H9 (cell line): ENCODE measurements around the gene TUBGCP6. TPM values are rescaled to one million over a fixed set of nuclear protein-coding genes. Genes with fewer than 3 reads are reported as not detected.
A peak's percentile ranks its signal among the peaks of the same experiment; 100 is the strongest.

Source experiments
- DNase-seq: peaks from one replicate; pipeline ENCODE4 v3.0.0-alpha.2; 2017
- H2AFZ ChIP-seq: one replicate; pipeline ENCODE4 v1.6.1; 2013; ENCODE audit warnings: mild to moderate bottlenecking, low read length, control low read depth, moderate library complexity
- H2AK5ac ChIP-seq: 2 replicates; pipeline ENCODE4 v1.6.1; 2013; ENCODE audit warnings: low read length, control low read depth, mixed read lengths; ENCODE audit not compliant: insufficient read length
- H2BK120ac ChIP-seq: one replicate; pipeline ENCODE4 v1.6.1; 2013; ENCODE audit warnings: low read depth, mild to moderate bottlenecking, low read length, control low read depth, inconsistent platforms; ENCODE audit not compliant: poor library complexity, severe bottlenecking
- H2BK12ac ChIP-seq: 2 replicates; pipeline ENCODE4 v1.6.1; 2013; ENCODE audit warnings: low read length, control low read depth, mixed read lengths, low read depth; ENCODE audit not compliant: insufficient read length
- H2BK15ac ChIP-seq: 2 replicates; pipeline ENCODE4 v1.6.1; 2013; ENCODE audit warnings: low read depth, low read length, control low read depth
- H2BK20ac ChIP-seq: one replicate; pipeline ENCODE4 v1.6.1; 2013; ENCODE audit warnings: low read depth, mild to moderate bottlenecking, low read length, control low read depth, inconsistent platforms; ENCODE audit not compliant: poor library complexity, severe bottlenecking
- H2BK5ac ChIP-seq: 2 replicates; pipeline ENCODE4 v1.6.1; 2013; ENCODE audit warnings: low read length, control low read depth, mixed read lengths; ENCODE audit not compliant: insufficient read length
- H3K14ac ChIP-seq: 2 replicates; pipeline ENCODE4 v1.6.1; 2013; ENCODE audit warnings: low read length, control low read depth; ENCODE audit not compliant: insufficient read depth
- H3K18ac ChIP-seq: 2 replicates; pipeline ENCODE4 v1.6.1; 2013; ENCODE audit warnings: low read depth, mild to moderate bottlenecking, mixed read lengths, low read length, control low read depth; ENCODE audit not compliant: insufficient read length
- H3K23ac ChIP-seq: 2 replicates; pipeline ENCODE4 v1.6.1; 2013; ENCODE audit warnings: low read length, control low read depth, mixed read lengths, low read depth; ENCODE audit not compliant: insufficient read length
- H3K23me2 ChIP-seq: 2 replicates; pipeline ENCODE4 v1.6.1; 2013; ENCODE audit warnings: low read depth, mild to moderate bottlenecking, mixed read lengths, low read length, control low read depth; ENCODE audit not compliant: insufficient read length, poor library complexity, severe bottlenecking
- H3K27ac ChIP-seq: 2 replicates; pipeline ENCODE4 v1.5.1; 2013; ENCODE audit warnings: low read length, control low read depth, mixed read lengths, low read depth; ENCODE audit not compliant: insufficient read length
- H3K27me3 ChIP-seq: 2 replicates; pipeline ENCODE4 v1.6.1; 2013; ENCODE audit warnings: low read length, control low read depth, inconsistent platforms; ENCODE audit not compliant: insufficient read depth
- H3K4ac ChIP-seq: 2 replicates; pipeline ENCODE4 v1.6.1; 2013; ENCODE audit warnings: low read depth, mild to moderate bottlenecking, control low read depth, inconsistent platforms, low read length, moderate library complexity
- H3K4me1 ChIP-seq: 2 replicates; pipeline ENCODE4 v1.6.1; 2013; ENCODE audit warnings: low read length, control low read depth, inconsistent platforms; ENCODE audit not compliant: insufficient read depth
- H3K4me2 ChIP-seq: 2 replicates; pipeline ENCODE4 v1.6.1; 2013; ENCODE audit warnings: low read length, control low read depth, mixed read lengths; ENCODE audit not compliant: insufficient read length, insufficient read depth
- H3K56ac ChIP-seq: 2 replicates; pipeline ENCODE4 v1.6.1; 2013; ENCODE audit warnings: low read depth, mild to moderate bottlenecking, mixed read lengths, low read length, control low read depth; ENCODE audit not compliant: insufficient read length
- H3K79me1 ChIP-seq: 2 replicates; pipeline ENCODE4 v1.6.1; 2013; ENCODE audit warnings: low read depth, mild to moderate bottlenecking, moderate library complexity, low read length, control low read depth, inconsistent platforms; ENCODE audit not compliant: insufficient read depth, poor library complexity, severe bottlenecking
- H3K79me2 ChIP-seq: 2 replicates; pipeline ENCODE4 v1.6.1; 2013; ENCODE audit warnings: low read length, control low read depth, inconsistent platforms; ENCODE audit not compliant: insufficient read depth
- H3K9ac ChIP-seq: 2 replicates; pipeline ENCODE4 v1.6.1; 2013; ENCODE audit warnings: low read length, control low read depth, mixed read lengths; ENCODE audit not compliant: insufficient read length; ENCODE audit errors: extremely low read depth
- H3K9me3 ChIP-seq: one replicate; pipeline ENCODE4 v1.6.1; 2013; ENCODE audit warnings: low read depth, low read length, inconsistent platforms; ENCODE audit not compliant: control insufficient read depth
- H3T11ph ChIP-seq: one replicate; pipeline ENCODE4 v1.6.1; 2013; ENCODE audit warnings: mild to moderate bottlenecking, low read length, control low read depth, inconsistent platforms
- H4K20me1 ChIP-seq: one replicate; pipeline ENCODE4 v1.6.1; 2013; ENCODE audit not compliant: control insufficient read depth, insufficient read length, insufficient read depth
- H4K5ac ChIP-seq: 2 replicates; pipeline ENCODE4 v1.6.1; 2013; ENCODE audit warnings: low read depth, mild to moderate bottlenecking, mixed read lengths, low read length, control low read depth; ENCODE audit not compliant: insufficient read length
- H4K8ac ChIP-seq: replicated peaks from 2 replicates; pipeline ENCODE4 v1.6.1; 2013; ENCODE audit warnings: low read length, control low read depth, mixed read lengths, low read depth; ENCODE audit not compliant: insufficient read length
- H4K91ac ChIP-seq: 2 replicates; pipeline ENCODE4 v1.6.1; 2013; ENCODE audit warnings: low read depth, mild to moderate bottlenecking, moderate library complexity, mixed read lengths, low read length, control low read depth; ENCODE audit not compliant: insufficient read length
- H3K27ac Mint-ChIP-seq, 3 experiments: 2 replicates in 2 of 3; 3 replicates in 1 of 3; pipeline ENCODE4 v1.8.0; 2020 to 2021; ENCODE audit warnings: mixed read lengths in 3 of 3, mild to moderate bottlenecking in 1 of 3, moderate library complexity in 1 of 3
- H3K27me3 Mint-ChIP-seq: 2 replicates; pipeline ENCODE4 v1.8.0; 2021; ENCODE audit warnings: low read depth, mild to moderate bottlenecking, moderate library complexity, mixed read lengths
- H3K36me3 Mint-ChIP-seq, 3 experiments: 2 replicates in 2 of 3; 3 replicates in 1 of 3; pipeline ENCODE4 v1.8.0; 2020 to 2021; ENCODE audit warnings: low read depth in 3 of 3, mixed read lengths in 3 of 3; ENCODE audit not compliant: insufficient read depth in 1 of 3
- H3K4me1 Mint-ChIP-seq, 2 experiments: 2 replicates each; pipeline ENCODE4 v1.8.0; 2020; ENCODE audit warnings: mixed read lengths in 2 of 2
- H3K4me3 Mint-ChIP-seq, 2 experiments: 2 replicates in 1 of 2; 3 replicates in 1 of 2; pipeline ENCODE4 v1.8.0; 2020 to 2021; ENCODE audit warnings: mild to moderate bottlenecking in 2 of 2, mixed read lengths in 2 of 2, moderate library complexity in 1 of 2
- H3K9me3 Mint-ChIP-seq, 2 experiments: 2 replicates in 1 of 2; 3 replicates in 1 of 2; pipeline ENCODE4 v1.8.0; 2020; ENCODE audit warnings: mild to moderate bottlenecking in 2 of 2, mixed read lengths in 2 of 2, moderate library complexity in 1 of 2
- CTCF ChIP-seq: fragments of 200-600 bp; sonication (generic); conservative IDR thresholded peaks from 3 replicates; pipeline ENCODE4 v1.8.0; 2021; ENCODE audit warnings: antibody characterized with exemption, mild to moderate bottlenecking
- WGBS: extraction: QIAGEN DNeasy Blood & Tissue Kit; methylation state at CpG from one replicate; pipeline ENCODE4 v1.1.7; 2013; ENCODE audit warnings: missing lambda C conversion rate, low lambda C conversion rate, mixed read lengths; ENCODE audit not compliant: insufficient read length; ENCODE audit errors: extremely low coverage; 5-methylcytosine and 5-hydroxymethylcytosine counted together
- total RNA-seq: library from RNA; stranded (reverse); gene quantifications from 2 replicates; pipeline ENCODE4 v1.2.1, GENCODE V29; 2021

TUBGCP6 gene
- total RNA-seq, 1 experiment from 2014 or later = 29.0 TPM

- no peaks in the 10 kb centered on the region for H3K9me3 ChIP-seq
- H3K27ac ChIP-seq = no peak overlapping the region
- no CpG with 5 or more reads among the region's 14 CpGs for WGBS
- no peak overlapping the region for H3K56ac ChIP-seq
- H2BK12ac ChIP-seq = no peak overlapping the region
- no peak overlapping the region for H4K5ac ChIP-seq
- H2AK5ac ChIP-seq = no peak overlapping the region
- no peak overlapping the region for H2BK120ac ChIP-seq
- H3K18ac ChIP-seq = no peak overlapping the region
- no peak overlapping the region for H2BK15ac ChIP-seq
- H3K4me1 Mint-ChIP-seq = peaks cover 2 to 4% of the 10 kb centered on the region in 2 experiments; a peak in 2 of 4 replicates
- no peak for TF ChIP-seq CTCF
- H2BK5ac ChIP-seq = no peak overlapping the region
- no peaks in the 10 kb centered on the region for H3K27me3 ChIP-seq
- H3K9me3 Mint-ChIP-seq = peaks cover 0 to 8% of the 10 kb centered on the region in 2 experiments; a peak in 1 of 5 replicates
- H3K9ac ChIP-seq = no peak overlapping the region
- no peak for DNase-seq
- no peaks in the 10 kb centered on the region for H3K79me1 ChIP-seq
- no peak overlapping the region for H4K8ac ChIP-seq
- no peak overlapping the region for H4K91ac ChIP-seq
- no peak overlapping the region for H2AFZ ChIP-seq
- no peaks in the 10 kb centered on the region for H3K4me1 ChIP-seq
- H2BK20ac ChIP-seq = no peak overlapping the region
- H3K4ac ChIP-seq = no peak overlapping the region
- H3K36me3 Mint-ChIP-seq = peaks cover 30 to 67% (median 65%) of the 10 kb centered on the region in 3 experiments; a peak in 6 of 7 replicates
- no peak overlapping the region for H3K4me3 Mint-ChIP-seq
- H4K20me1 ChIP-seq = no peaks in the 10 kb centered on the region
- no peak overlapping the region for H3K4me2 ChIP-seq
- H3K23me2 ChIP-seq = no peaks in the 10 kb centered on the region
- no peak overlapping the region for H3K23ac ChIP-seq
- H3K79me2 ChIP-seq = peaks cover 3% of the 10 kb centered on the region; the same call in 1 of the 2 replicates
- H3K27ac Mint-ChIP-seq = peak overlapping the region in 1 of 3 experiments; percentile 29; a peak in 1 of 7 replicates
- H3K14ac ChIP-seq = no peak overlapping the region
- no peak overlapping the region for H3T11ph ChIP-seq
- H3K27me3 Mint-ChIP-seq = no peaks in the 10 kb centered on the region
Measured at GRCh38 chr22:50211147-50211546, 33.7 kb downstream of the TUBGCP6 start.
